ENCODE measurements around the gene AP2A2. TPM values are rescaled to one million over a fixed set of nuclear protein-coding genes. Genes with fewer than 3 reads are reported as not detected.

Gene AP2A2
- total RNA-seq, 1 donor from 2014 or later = 91.4 TPM

DNA sequence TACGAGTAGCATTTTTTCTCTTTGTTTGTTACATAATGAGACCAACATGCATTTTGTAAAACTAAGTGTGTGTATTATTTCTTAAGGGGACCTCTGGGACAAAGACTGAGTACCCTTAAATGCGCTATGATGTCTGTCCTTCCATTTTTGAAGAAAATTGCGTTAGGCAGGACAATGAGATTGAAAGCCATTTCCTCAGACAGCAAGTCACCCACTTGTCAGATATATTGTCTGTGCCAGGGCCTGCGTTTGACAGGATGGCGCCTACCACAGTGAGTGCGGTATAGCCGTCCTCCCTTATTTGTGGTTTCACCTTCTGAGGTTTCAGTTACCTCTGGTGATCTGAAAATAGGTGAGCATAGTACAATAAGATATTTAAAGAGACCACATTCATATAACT lies 2.2 kb downstream of the AP2A2 start:
- H3K4me3 ChIP-seq (ENCODE audit: low read depth, low read length) = no peak overlapping the region
- TF ChIP-seq, protein P1, sequence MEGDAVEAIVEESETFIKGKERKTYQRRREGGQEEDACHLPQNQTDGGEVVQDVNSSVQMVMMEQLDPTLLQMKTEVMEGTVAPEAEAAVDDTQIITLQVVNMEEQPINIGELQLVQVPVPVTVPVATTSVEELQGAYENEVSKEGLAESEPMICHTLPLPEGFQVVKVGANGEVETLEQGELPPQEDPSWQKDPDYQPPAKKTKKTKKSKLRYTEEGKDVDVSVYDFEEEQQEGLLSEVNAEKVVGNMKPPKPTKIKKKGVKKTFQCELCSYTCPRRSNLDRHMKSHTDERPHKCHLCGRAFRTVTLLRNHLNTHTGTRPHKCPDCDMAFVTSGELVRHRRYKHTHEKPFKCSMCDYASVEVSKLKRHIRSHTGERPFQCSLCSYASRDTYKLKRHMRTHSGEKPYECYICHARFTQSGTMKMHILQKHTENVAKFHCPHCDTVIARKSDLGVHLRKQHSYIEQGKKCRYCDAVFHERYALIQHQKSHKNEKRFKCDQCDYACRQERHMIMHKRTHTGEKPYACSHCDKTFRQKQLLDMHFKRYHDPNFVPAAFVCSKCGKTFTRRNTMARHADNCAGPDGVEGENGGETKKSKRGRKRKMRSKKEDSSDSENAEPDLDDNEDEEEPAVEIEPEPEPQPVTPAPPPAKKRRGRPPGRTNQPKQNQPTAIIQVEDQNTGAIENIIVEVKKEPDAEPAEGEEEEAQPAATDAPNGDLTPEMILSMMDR (IDR thresholded peaks at IDR 0.05; ENCODE audit: insufficient read depth, low read length, poor library complexity, severe bottlenecking) = no peak
- no peaks in the 10 kb centered on the region for H3K36me3 ChIP-seq (ENCODE audit: control insufficient read depth, insufficient read depth, low read length)
- no peak for DNase-seq (ENCODE audit: low read depth)
- H3K27me3 ChIP-seq (ENCODE audit: control insufficient read depth, insufficient read depth, low read length) = no peaks in the 10 kb centered on the region

DNA sequence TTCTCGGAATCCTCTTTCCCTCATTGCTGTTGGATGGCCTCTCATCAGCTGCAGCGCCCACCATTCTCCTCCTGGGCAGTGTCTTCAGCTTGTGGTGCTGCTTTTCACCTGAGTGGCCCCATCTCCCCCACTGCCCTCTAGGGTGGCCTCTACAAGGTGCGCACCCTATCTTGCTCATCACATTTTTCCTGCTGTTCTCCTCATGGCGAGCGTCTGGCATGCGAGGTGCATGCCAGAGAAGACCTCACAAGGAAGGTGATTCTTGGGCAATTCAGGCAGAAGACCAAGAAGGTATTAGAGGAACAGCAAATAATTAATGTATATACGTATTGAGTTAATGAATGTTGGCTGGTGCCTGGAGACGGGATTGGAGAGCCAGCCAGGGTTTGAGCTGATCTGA lies 3.1 kb downstream of the AP2A2 start:
- no peak overlapping the region for H3K4me3 ChIP-seq (ENCODE audit: low read depth, low read length)
- TF ChIP-seq, protein P1 (IDR thresholded peaks at IDR 0.05; ENCODE audit: insufficient read depth, low read length, poor library complexity, severe bottlenecking) = no peak
- H3K27me3 ChIP-seq (ENCODE audit: control insufficient read depth, insufficient read depth, low read length) = no peaks in the 10 kb centered on the region
- no peaks in the 10 kb centered on the region for H3K36me3 ChIP-seq (ENCODE audit: control insufficient read depth, insufficient read depth, low read length)
- DNase-seq (ENCODE audit: low read depth) = no peak

DNA sequence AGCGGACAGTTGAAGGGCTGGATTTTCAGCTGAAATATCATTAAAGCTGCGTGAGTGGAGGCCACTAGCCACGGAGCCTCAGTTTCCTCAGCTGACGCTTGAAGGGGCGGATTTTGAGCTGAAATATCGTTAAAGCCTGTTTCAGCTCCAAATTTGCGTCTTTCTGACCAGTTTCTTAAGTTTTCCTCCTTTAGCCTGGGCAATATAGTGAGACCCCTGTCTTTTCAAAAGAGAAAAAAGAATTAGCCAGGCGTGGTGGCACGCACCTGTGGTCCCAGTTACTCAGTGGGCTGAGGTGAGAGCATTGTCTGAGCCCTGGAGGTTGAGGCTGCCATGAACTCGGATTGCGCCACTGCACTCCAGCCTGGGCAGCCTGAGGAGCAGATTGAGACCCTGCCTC lies 3.7 kb downstream of the AP2A2 start:
- TF ChIP-seq, protein P1 (IDR thresholded peaks at IDR 0.05; ENCODE audit: insufficient read depth, low read length, poor library complexity, severe bottlenecking) = no peak
- no peak overlapping the region for H3K4me3 ChIP-seq (ENCODE audit: low read depth, low read length)
- DNase-seq (ENCODE audit: low read depth) = no peak
- no peaks in the 10 kb centered on the region for H3K27me3 ChIP-seq (ENCODE audit: control insufficient read depth, insufficient read depth, low read length)
- H3K36me3 ChIP-seq (ENCODE audit: control insufficient read depth, insufficient read depth, low read length) = no peaks in the 10 kb centered on the region

DNA sequence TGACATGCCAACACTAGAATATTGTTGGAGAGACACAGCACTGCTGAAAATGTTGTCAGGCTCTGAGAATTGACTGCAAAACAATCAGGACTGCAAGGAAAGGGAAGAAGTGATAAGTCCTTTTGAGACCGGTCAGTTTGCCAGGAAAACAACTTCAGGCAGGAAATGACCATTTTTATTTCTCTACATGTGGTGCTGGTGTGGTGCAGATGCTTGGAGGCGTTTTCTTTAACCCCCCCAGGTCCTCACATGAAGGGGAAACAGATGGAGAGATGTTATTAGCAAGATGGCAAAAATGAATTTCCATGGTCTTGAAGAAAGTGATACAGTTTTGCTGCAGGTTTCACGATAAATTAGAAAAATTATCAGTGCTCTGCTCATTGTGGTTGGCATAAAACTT lies 5.7 kb downstream of the AP2A2 start:
- DNase-seq (ENCODE audit: low read depth) = no peak
- Histone ChIP-seq H3K4me3 (ENCODE audit: low read depth, low read length) (no peak overlapping the region), H3K36me3 (ENCODE audit: control insufficient read depth, insufficient read depth, low read length) (no peaks in the 10 kb centered on the region), H3K27me3 (ENCODE audit: control insufficient read depth, insufficient read depth, low read length) (no peaks in the 10 kb centered on the region)
- TF ChIP-seq, protein P1 (IDR thresholded peaks at IDR 0.05; ENCODE audit: insufficient read depth, low read length, poor library complexity, severe bottlenecking) = no peak

DNA sequence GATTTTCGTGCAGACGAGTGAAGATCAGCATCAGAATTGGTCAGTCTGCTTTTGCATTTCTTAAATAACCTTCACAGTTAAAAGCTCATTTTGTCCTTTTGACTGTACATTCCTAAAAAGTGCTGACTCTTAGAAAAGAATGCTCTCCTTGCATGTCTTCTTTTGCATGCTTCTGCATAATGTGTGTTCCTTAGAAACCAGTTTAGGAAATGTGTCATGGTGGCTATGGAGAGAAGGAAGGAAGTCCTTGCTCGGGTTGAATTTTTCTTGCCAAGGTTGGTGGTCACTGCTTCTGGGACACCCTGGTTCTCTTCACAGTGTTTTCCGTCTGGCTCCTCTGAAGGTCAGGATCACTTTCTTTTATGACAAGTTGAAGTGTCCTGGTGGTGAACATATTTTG lies 6.8 kb downstream of the AP2A2 start:
- Histone ChIP-seq H3K27me3 (ENCODE audit: control insufficient read depth, insufficient read depth, low read length) (no peaks in the 10 kb centered on the region), H3K4me3 (ENCODE audit: low read depth, low read length) (no peak overlapping the region), H3K36me3 (ENCODE audit: control insufficient read depth, insufficient read depth, low read length) (no peaks in the 10 kb centered on the region)
- TF ChIP-seq, protein P1 (IDR thresholded peaks at IDR 0.05; ENCODE audit: insufficient read depth, low read length, poor library complexity, severe bottlenecking) = no peak
- DNase-seq (ENCODE audit: low read depth) = no peak

DNA sequence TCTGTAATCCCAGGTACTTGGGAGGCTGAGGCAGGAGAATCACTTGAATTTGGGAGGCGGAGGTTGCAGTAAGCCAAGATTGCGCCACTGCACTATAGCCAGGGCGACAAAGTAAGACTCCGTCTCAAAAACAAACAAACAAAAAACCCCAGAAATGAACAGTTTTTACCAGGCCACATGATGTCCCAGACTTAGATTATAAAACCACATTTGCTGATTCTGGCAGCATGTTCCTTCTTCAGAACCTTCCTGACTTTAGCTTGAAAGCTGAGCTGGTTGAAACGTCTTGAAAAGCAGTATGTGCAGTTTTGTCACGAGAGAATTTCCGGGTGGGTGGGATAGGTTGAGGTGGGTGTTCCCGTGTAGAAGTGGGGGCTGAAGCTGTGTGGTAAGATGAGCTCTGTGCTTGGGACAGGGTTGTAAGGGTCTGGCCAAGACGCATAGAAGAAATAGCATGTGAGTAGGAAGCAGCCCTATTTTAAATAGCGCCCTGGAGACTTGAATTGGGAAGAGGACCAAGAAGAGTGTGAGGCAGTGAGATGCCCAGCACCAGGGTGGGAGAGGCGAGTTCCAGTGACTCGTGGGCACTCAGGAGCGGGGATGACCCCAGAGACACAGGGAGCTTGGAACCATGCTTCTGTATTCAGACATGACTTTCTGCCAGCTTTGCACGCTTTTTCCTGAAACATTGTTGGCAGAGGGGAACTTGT lies 7.6 kb downstream of the AP2A2 start:
- no peak for DNase-seq (ENCODE audit: low read depth)
- Histone ChIP-seq H3K4me3 (ENCODE audit: low read depth, low read length) (no peak overlapping the region), H3K36me3 (ENCODE audit: control insufficient read depth, insufficient read depth, low read length) (no peaks in the 10 kb centered on the region), H3K27me3 (ENCODE audit: control insufficient read depth, insufficient read depth, low read length) (no peaks in the 10 kb centered on the region)
- TF ChIP-seq, protein P1 (IDR thresholded peaks at IDR 0.05; ENCODE audit: insufficient read depth, low read length, poor library complexity, severe bottlenecking) = no peak
